H1 (cell line): Measurements from ENCODE around the gene SNX17. TPM values are rescaled to one million over a fixed set of nuclear protein-coding genes. Genes with fewer than 3 reads are reported as not detected.

Source experiments
- CTCF ChIA-PET: fragments of 300-600 bp; sonication (Branson Sonifier 250); formaldehyde crosslinking; loops from one replicate; lab custom pipeline; 2021; ENCODE audit not compliant: partially characterized antibody; lab: Charles Lee
- POLR2A ChIA-PET: fragments of 300-600 bp; sonication (Branson Sonifier 250); formaldehyde crosslinking; loops from one replicate; lab custom pipeline; 2021; ENCODE audit warnings: inconsistent platforms; ENCODE audit not compliant: partially characterized antibody; lab: Charles Lee
- DNase-seq, 2 experiments: peaks; one replicate each; pipeline versions ENCODE4 v3.0.0 to v3.0.0-alpha.2; 2010 to 2022; ENCODE audit warnings: low spot score in 2 of 2, low read depth in 1 of 2, mixed read lengths in 1 of 2
- FAIRE-seq: peaks from 2 replicates; lab custom pipeline; 2011; peaks lifted over from hg19 to GRCh38; lab: Jason Lieb, UNC
- H2AFZ ChIP-seq: 2 replicates; pipeline ENCODE4 v1.8.1; 2012; ENCODE audit warnings: low read length, inconsistent platforms
- H2AK5ac ChIP-seq: 2 replicates; pipeline ENCODE4 v1.6.1; 2013; ENCODE audit warnings: low read depth, low read length
- H2BK120ac ChIP-seq: replicated peaks from 2 replicates; pipeline ENCODE3; 2013; ENCODE audit warnings: low read depth, low read length, inconsistent platforms
- H2BK12ac ChIP-seq: 2 replicates; pipeline ENCODE4 v1.6.1; 2013; ENCODE audit warnings: low read depth, low read length
- H2BK15ac ChIP-seq: 2 replicates; pipeline ENCODE4 v1.6.1; 2013; ENCODE audit warnings: low read length
- H2BK20ac ChIP-seq: 2 replicates; pipeline ENCODE4 v1.6.1; 2013; ENCODE audit warnings: low read length
- H2BK5ac ChIP-seq: 2 replicates; pipeline ENCODE4 v1.6.1; 2013; ENCODE audit warnings: low read depth, low read length
- H3K14ac ChIP-seq: 2 replicates; pipeline ENCODE4 v1.6.1; 2013; ENCODE audit warnings: inconsistent platforms; ENCODE audit not compliant: insufficient read length
- H3K18ac ChIP-seq: 2 replicates; pipeline ENCODE4 v1.6.1; 2013; ENCODE audit warnings: low read length; ENCODE audit errors: extremely low read depth
- H3K23ac ChIP-seq: 2 replicates; pipeline ENCODE4 v1.6.1; 2013; ENCODE audit warnings: inconsistent platforms; ENCODE audit not compliant: insufficient read length
- H3K23me2 ChIP-seq: 2 replicates; pipeline ENCODE4 v1.6.1; 2013; ENCODE audit warnings: low read depth, low read length
- H3K27ac ChIP-seq: 2 replicates; pipeline ENCODE4 v1.6.1; 2011; ENCODE audit warnings: low read depth, low read length, inconsistent platforms
- H3K27me3 ChIP-seq, 4 experiments: replicated peaks in 1 of 4; 1 replicate in 1 of 4; 2 replicates in 3 of 4; pipeline versions ENCODE4 v1.6.1 to v1.8.1; 2011 to 2013; ENCODE audit warnings: low read length in 3 of 4, mild to moderate bottlenecking in 3 of 4, inconsistent platforms in 2 of 4, mixed read lengths in 2 of 4, moderate library complexity in 1 of 4; ENCODE audit not compliant: control insufficient read depth in 3 of 4, insufficient read depth in 3 of 4; ENCODE audit errors: extremely low read depth in 1 of 4
- H3K36me3 ChIP-seq, 4 experiments: 2 replicates each; pipeline versions ENCODE4 v1.6.1 to v1.8.1; 2011 to 2013; ENCODE audit warnings: mild to moderate bottlenecking in 4 of 4, low read length in 3 of 4, moderate library complexity in 2 of 4, control low read depth in 1 of 4, inconsistent platforms in 1 of 4; ENCODE audit not compliant: insufficient read depth in 4 of 4, control insufficient read depth in 2 of 4
- H3K4ac ChIP-seq: replicated peaks from 2 replicates; pipeline ENCODE3; 2013; ENCODE audit warnings: low read length, low read depth, mixed read lengths, inconsistent platforms; ENCODE audit not compliant: insufficient read length
- H3K4me1 ChIP-seq, 4 experiments: replicated peaks in 1 of 4; 1 replicate in 1 of 4; 2 replicates in 3 of 4; pipeline versions ENCODE4 v1.6.1 to v1.8.1; 2011 to 2013; ENCODE audit warnings: low read length in 3 of 4, inconsistent platforms in 2 of 4, mixed read lengths in 1 of 4; ENCODE audit not compliant: insufficient read depth in 4 of 4, control insufficient read depth in 3 of 4
- H3K4me2 ChIP-seq, 2 experiments: 2 replicates each; pipeline versions ENCODE4 v1.6.1 to v1.8.1; 2011 to 2013; ENCODE audit warnings: low read depth in 2 of 2, low read length in 2 of 2, control low read depth in 1 of 2, inconsistent platforms in 1 of 2, mild to moderate bottlenecking in 1 of 2; ENCODE audit not compliant: insufficient read depth in 1 of 2
- H3K4me3 ChIP-seq, 4 experiments: fragments of 200-600, 300-600 bp in 1 of 4; sonication (generic), shearing (Covaris generic), sonication (Bioruptor Twin) in 1 of 4; 2 replicates each; pipeline versions ENCODE4 v1.5.1 to v1.8.1; 2011 to 2016; ENCODE audit warnings: low read length in 4 of 4, low read depth in 3 of 4, control low read depth in 2 of 4, inconsistent platforms in 2 of 4, mild to moderate bottlenecking in 2 of 4, mixed read lengths in 1 of 4, moderate library complexity in 1 of 4; ENCODE audit not compliant: insufficient read depth in 2 of 4; ENCODE audit errors: extremely low read depth in 1 of 4
- H3K56ac ChIP-seq: replicated peaks from 2 replicates; pipeline ENCODE3; 2013; ENCODE audit warnings: low read depth, mild to moderate bottlenecking, mixed read lengths, low read length, inconsistent platforms; ENCODE audit not compliant: insufficient read length
- H3K79me1 ChIP-seq: 2 replicates; pipeline ENCODE4 v1.6.1; 2013; ENCODE audit warnings: low read depth, low read length, control low read depth
- H3K79me2 ChIP-seq, 2 experiments: 2 replicates each; pipeline versions ENCODE4 v1.6.1 to v1.8.1; 2012 to 2013; ENCODE audit warnings: low read length in 2 of 2, mild to moderate bottlenecking in 2 of 2, inconsistent platforms in 1 of 2; ENCODE audit not compliant: insufficient read depth in 2 of 2, control insufficient read depth in 1 of 2
- H3K9ac ChIP-seq, 4 experiments: replicated peaks in 1 of 4; 1 replicate in 1 of 4; 2 replicates in 3 of 4; pipeline versions ENCODE4 v1.6.1 to v1.8.1; 2011 to 2013; ENCODE audit warnings: low read depth in 3 of 4, low read length in 3 of 4, control low read depth in 2 of 4, mild to moderate bottlenecking in 2 of 4, moderate library complexity in 2 of 4, inconsistent platforms in 1 of 4; ENCODE audit errors: extremely low read depth in 1 of 4
- H3K9me3 ChIP-seq, 2 experiments: 2 replicates each; pipeline versions ENCODE4 v1.6.1 to v1.8.1; 2012 to 2013; ENCODE audit warnings: mild to moderate bottlenecking in 2 of 2, moderate library complexity in 2 of 2, control low read depth in 1 of 2, inconsistent platforms in 1 of 2, low read depth in 1 of 2, low read length in 1 of 2, mixed read lengths in 1 of 2; ENCODE audit not compliant: insufficient read depth in 2 of 2
- H4K20me1 ChIP-seq, 2 experiments: replicated peaks in 1 of 2; 2 replicates each; pipeline versions ENCODE3 to v1.8.1; 2011 to 2013; ENCODE audit warnings: inconsistent platforms in 2 of 2, low read length in 2 of 2, mild to moderate bottlenecking in 1 of 2; ENCODE audit not compliant: insufficient read depth in 2 of 2, control insufficient read depth in 1 of 2
- H4K5ac ChIP-seq: 2 replicates; pipeline ENCODE4 v1.6.1; 2013; ENCODE audit warnings: low read length, low read depth, mixed read lengths, inconsistent platforms; ENCODE audit not compliant: insufficient read length
- H4K8ac ChIP-seq: 2 replicates; pipeline ENCODE4 v1.8.0; 2013; ENCODE audit warnings: mild to moderate bottlenecking, moderate library complexity, low read length, inconsistent platforms; ENCODE audit not compliant: insufficient read depth; ENCODE audit errors: extremely low read depth
- H4K91ac ChIP-seq: replicated peaks from 2 replicates; pipeline ENCODE3; 2013; ENCODE audit warnings: low read length, mixed read lengths, inconsistent platforms; ENCODE audit not compliant: insufficient read length
- CTCF ChIP-seq, 3 experiments: IDR thresholded peaks; 1 replicate in 2 of 3; 2 replicates in 1 of 3; pipeline versions ENCODE4 v1.5.1 to v1.6.1; 2011; ENCODE audit warnings: low read length in 3 of 3, mild to moderate bottlenecking in 3 of 3, inconsistent platforms in 2 of 3, low read depth in 1 of 3, moderate library complexity in 1 of 3; ENCODE audit not compliant: insufficient read depth in 1 of 3; ENCODE audit errors: control extremely low read depth in 1 of 3
- GABPA ChIP-seq: IDR thresholded peaks from 2 replicates; pipeline ENCODE4 v1.6.1; 2011; ENCODE audit warnings: mild to moderate bottlenecking, low read length, moderate library complexity, borderline replicate concordance; ENCODE audit not compliant: insufficient read depth
- HDAC2 ChIP-seq, 2 experiments: fragments of 300-600 bp in 1 of 2; sonication (generic) in 1 of 2; IDR thresholded peaks; 2 replicates each; pipeline ENCODE4 v1.6.1; 2011 to 2012; ENCODE audit warnings: low read depth in 2 of 2, low read length in 2 of 2, mild to moderate bottlenecking in 2 of 2, moderate library complexity in 2 of 2, borderline replicate concordance in 1 of 2, inconsistent platforms in 1 of 2
- WGBS, 2 experiments: shearing (Covaris generic) in 1 of 2; methylation state at CpG; one replicate each; pipeline versions ENCODE4 v1.1.6 to v1.1.7; 2013 to 2015; ENCODE audit warnings: low lambda C conversion rate in 2 of 2, mixed read lengths in 2 of 2, inconsistent platforms in 1 of 2, low coverage in 1 of 2, missing lambda C conversion rate in 1 of 2; ENCODE audit not compliant: insufficient replicate concordance in 2 of 2, insufficient coverage in 1 of 2, insufficient read length in 1 of 2; ENCODE audit errors: extremely low coverage in 1 of 2, missing lambda C conversion rate in 1 of 2; 5-methylcytosine and 5-hydroxymethylcytosine counted together
- polyA plus RNA-seq, 7 experiments: library from polyadenylated mRNA; depleted of rRNA in 3 of 7; stranded (reverse) in 5 of 7; unstranded in 2 of 7; fragments of >200 nt in 5 of 7; fragments of 200-250 nt in 2 of 7; gene quantifications; 1 replicate in 5 of 7; 2 replicates in 1 of 7; 4 replicates in 1 of 7; pipeline versions ENCODE4 v1.2.1 to v1.2.3, GENCODE V29; 2011 to 2013; ENCODE audit warnings: missing spikeins in 2 of 7, mixed read lengths in 2 of 7
- total RNA-seq: library from RNA; stranded (reverse); fragmentation: NEBNext Ultra II Directional; extraction: Animal tissue kit (Norgen Biotek cat#: 25700); gene quantifications from 2 replicates; pipeline ENCODE4 v1.2.1, GENCODE V29; 2021

The SNX17 gene
- total and polyA plus RNA-seq, 2 of the 8 experiments (the other 6 are each of a cell fraction or from before 2014, with no cell fraction given), result 54.9 to 66.2 TPM

DNA sequence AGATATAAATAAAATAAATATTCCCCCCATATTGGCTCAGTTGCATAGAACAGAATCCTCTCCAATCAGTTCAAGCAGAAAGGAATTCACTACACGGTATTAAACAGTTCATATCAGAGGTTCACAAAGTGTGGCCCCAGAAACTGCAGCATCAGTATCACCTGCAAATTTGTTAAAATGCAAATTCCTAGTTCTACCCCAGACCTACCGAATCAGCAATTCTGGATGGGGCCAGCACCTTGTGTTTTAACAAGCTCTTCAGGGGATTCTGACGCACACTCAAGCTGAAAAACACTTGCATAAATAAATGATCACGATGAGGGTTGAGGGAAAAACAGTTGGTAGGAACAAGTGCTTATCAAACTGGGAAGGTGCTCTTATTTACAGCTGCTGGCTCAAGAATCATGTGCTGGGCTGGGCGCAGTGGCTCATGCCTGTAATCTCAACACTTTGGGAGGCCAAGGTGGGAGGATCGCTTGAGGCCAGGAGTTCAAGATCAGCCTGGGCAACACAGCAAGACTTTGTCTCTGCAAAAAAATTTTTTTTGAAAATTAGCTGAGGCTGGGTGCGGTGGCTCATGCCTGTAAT lies 20.2 kb upstream of the SNX17 start:
- H3K14ac ChIP-seq, result no peak overlapping the region
- no peak overlapping the region for H2BK120ac ChIP-seq
- peaks cover 0 to 5% (median 3%) of the 10 kb centered on the region in 4 experiments; a peak in 3 of 8 replicates for H3K36me3 ChIP-seq
- no peaks in the 10 kb centered on the region; the same call in 1 of the 2 replicates for H3K79me1 ChIP-seq
- no peak overlapping the region for H3K18ac ChIP-seq
- H3K9ac ChIP-seq, result no peak overlapping the region
- TF ChIP-seq GABPA (no peak), HDAC2 (IDR thresholded peaks at IDR 0.05; ENCODE audit: borderline replicate concordance in 1 of 2, low read depth in 2 of 2, low read length in 2 of 2) (no peak), CTCF (IDR thresholded peaks at IDR 0.05; ENCODE audit: control extremely low read depth in 1 of 3, insufficient read depth in 1 of 3, low read depth in 1 of 3, low read length in 3 of 3) (no peak)
- H4K20me1 ChIP-seq, result peaks cover 3 to 8% of the 10 kb centered on the region in 2 experiments
- no peak overlapping the region for H2AK5ac ChIP-seq
- H3K27me3 ChIP-seq, result no peaks in the 10 kb centered on the region
- no peak for FAIRE-seq
- H3K23ac ChIP-seq, result no peak overlapping the region
- H2BK20ac ChIP-seq, result no peak overlapping the region
- H3K4me1 ChIP-seq, result peaks cover 0 to 6% (median 2%) of the 10 kb centered on the region in 4 experiments; a peak in 3 of 7 replicates
- H3K56ac ChIP-seq, result no peak overlapping the region
- H4K5ac ChIP-seq, result no peak overlapping the region
- H4K91ac ChIP-seq, result no peak overlapping the region
- no peak for DNase-seq
- H3K4ac ChIP-seq, result no peak overlapping the region
- peaks cover 15 to 94% of the 10 kb centered on the region in 2 experiments for H3K79me2 ChIP-seq
- H4K8ac ChIP-seq, result no peak overlapping the region
- ChIA-PET CTCF (interaction anchor here (0.9 to 2.5 kb wide), 10 partner anchors 10 to 1510 kb away, joined by 3 to 8 read pairs (median 4); partner anchors contain the start of gene EIF2B4), POLR2A (interaction anchor here (0.8 to 9.5 kb wide), 8 partner anchors 10 to 227 kb away, joined by 4 to 135 read pairs (median 8); partner anchors contain the start of genes EIF2B4, MPV17 and SNX17)
- no peak overlapping the region for H2BK12ac ChIP-seq
- no peak overlapping the region for H2AFZ ChIP-seq
- H3K4me3 ChIP-seq, result no peak overlapping the region
- no peaks in the 10 kb centered on the region for H3K23me2 ChIP-seq
- no peak overlapping the region for H2BK5ac ChIP-seq
- WGBS, 2 experiments, result 94% methylated on average over 7 of the region's 7 CpGs; no CpG with 5 or more reads in 1 of the 2 experiments
- no peak overlapping the region for H2BK15ac ChIP-seq
- H3K4me2 ChIP-seq, result no peak overlapping the region
- no peaks in the 10 kb centered on the region for H3K9me3 ChIP-seq
- no peak overlapping the region for H3K27ac ChIP-seq
